Glutamatergic neuron (in vitro differentiated cells): ENCODE results near the gene HELZ2. TPM values are rescaled to one million over a fixed set of nuclear protein-coding genes. Genes with fewer than 3 reads are reported as not detected.

Experiments
- DNase-seq: peaks from one replicate; pipeline ENCODE4 v3.0.0; 2022
- H3K27ac Mint-ChIP-seq: one replicate; pipeline ENCODE4 v1.8.0; 2020; ENCODE audit warnings: mild to moderate bottlenecking, mixed read lengths, inconsistent platforms; ENCODE audit not compliant: unreplicated experiment
- H3K27me3 Mint-ChIP-seq: one replicate; pipeline ENCODE4 v1.8.0; 2020; ENCODE audit warnings: mild to moderate bottlenecking, moderate library complexity, mixed read lengths, inconsistent platforms; ENCODE audit not compliant: unreplicated experiment
- H3K36me3 Mint-ChIP-seq: one replicate; pipeline ENCODE4 v1.8.0; 2020; ENCODE audit warnings: mild to moderate bottlenecking, mixed read lengths, inconsistent platforms; ENCODE audit not compliant: unreplicated experiment
- H3K4me1 Mint-ChIP-seq: one replicate; pipeline ENCODE4 v1.8.0; 2020; ENCODE audit warnings: mild to moderate bottlenecking, low read depth, mixed read lengths, inconsistent platforms; ENCODE audit not compliant: unreplicated experiment
- H3K4me3 Mint-ChIP-seq: one replicate; pipeline ENCODE4 v1.8.0; 2020; ENCODE audit warnings: mild to moderate bottlenecking, mixed read lengths, inconsistent platforms; ENCODE audit not compliant: unreplicated experiment
- H3K9me3 Mint-ChIP-seq: one replicate; pipeline ENCODE4 v1.8.0; 2020; ENCODE audit warnings: mild to moderate bottlenecking, moderate library complexity, mixed read lengths, inconsistent platforms; ENCODE audit not compliant: unreplicated experiment
- total RNA-seq: library from RNA; stranded (reverse); fragmentation: NEBNext Ultra II Directional; extraction: Animal tissue kit (Norgen Biotek cat#: 25700); gene quantifications from one replicate; pipeline ENCODE4 v1.2.1, GENCODE V29; 2021; ENCODE audit not compliant: unreplicated experiment
- TF ChIP-seq, protein P1 (sequence below): fragments of 200-600 bp; sonication (generic); IDR thresholded peaks from one replicate; pipeline ENCODE4 v1.5.0; 2021; ENCODE audit not compliant: partially characterized antibody, unreplicated experiment

HELZ2 gene
- total RNA-seq, 1 donor from 2014 or later, result 87.7 TPM

GRCh38 chr20:63534831-63535651 lies 39.0 kb downstream of the HELZ2 start:
- no peaks in the 10 kb centered on the region for H3K36me3 Mint-ChIP-seq
- H3K27me3 Mint-ChIP-seq, result peaks cover 7% of the 10 kb centered on the region
- peak; percentile 40 for DNase-seq
- H3K4me3 Mint-ChIP-seq, result no peak overlapping the region
- no peak overlapping the region for H3K27ac Mint-ChIP-seq
- peaks cover 8% of the 10 kb centered on the region for H3K4me1 Mint-ChIP-seq
- TF ChIP-seq, protein P1, sequence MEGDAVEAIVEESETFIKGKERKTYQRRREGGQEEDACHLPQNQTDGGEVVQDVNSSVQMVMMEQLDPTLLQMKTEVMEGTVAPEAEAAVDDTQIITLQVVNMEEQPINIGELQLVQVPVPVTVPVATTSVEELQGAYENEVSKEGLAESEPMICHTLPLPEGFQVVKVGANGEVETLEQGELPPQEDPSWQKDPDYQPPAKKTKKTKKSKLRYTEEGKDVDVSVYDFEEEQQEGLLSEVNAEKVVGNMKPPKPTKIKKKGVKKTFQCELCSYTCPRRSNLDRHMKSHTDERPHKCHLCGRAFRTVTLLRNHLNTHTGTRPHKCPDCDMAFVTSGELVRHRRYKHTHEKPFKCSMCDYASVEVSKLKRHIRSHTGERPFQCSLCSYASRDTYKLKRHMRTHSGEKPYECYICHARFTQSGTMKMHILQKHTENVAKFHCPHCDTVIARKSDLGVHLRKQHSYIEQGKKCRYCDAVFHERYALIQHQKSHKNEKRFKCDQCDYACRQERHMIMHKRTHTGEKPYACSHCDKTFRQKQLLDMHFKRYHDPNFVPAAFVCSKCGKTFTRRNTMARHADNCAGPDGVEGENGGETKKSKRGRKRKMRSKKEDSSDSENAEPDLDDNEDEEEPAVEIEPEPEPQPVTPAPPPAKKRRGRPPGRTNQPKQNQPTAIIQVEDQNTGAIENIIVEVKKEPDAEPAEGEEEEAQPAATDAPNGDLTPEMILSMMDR, result no peak
- H3K9me3 Mint-ChIP-seq, result peaks cover 4% of the 10 kb centered on the region

GRCh38 chr20:63534427-63534830 lies 39.6 kb downstream of the HELZ2 start:
- H3K9me3 Mint-ChIP-seq, result peaks cover 4% of the 10 kb centered on the region
- no peaks in the 10 kb centered on the region for H3K36me3 Mint-ChIP-seq
- H3K27me3 Mint-ChIP-seq, result peaks cover 7% of the 10 kb centered on the region
- DNase-seq, result peak; percentile 15
- H3K4me3 Mint-ChIP-seq, result no peak overlapping the region
- H3K27ac Mint-ChIP-seq, result no peak overlapping the region
- TF ChIP-seq, protein P1, result no peak
- peaks cover 8% of the 10 kb centered on the region for H3K4me1 Mint-ChIP-seq

DNA sequence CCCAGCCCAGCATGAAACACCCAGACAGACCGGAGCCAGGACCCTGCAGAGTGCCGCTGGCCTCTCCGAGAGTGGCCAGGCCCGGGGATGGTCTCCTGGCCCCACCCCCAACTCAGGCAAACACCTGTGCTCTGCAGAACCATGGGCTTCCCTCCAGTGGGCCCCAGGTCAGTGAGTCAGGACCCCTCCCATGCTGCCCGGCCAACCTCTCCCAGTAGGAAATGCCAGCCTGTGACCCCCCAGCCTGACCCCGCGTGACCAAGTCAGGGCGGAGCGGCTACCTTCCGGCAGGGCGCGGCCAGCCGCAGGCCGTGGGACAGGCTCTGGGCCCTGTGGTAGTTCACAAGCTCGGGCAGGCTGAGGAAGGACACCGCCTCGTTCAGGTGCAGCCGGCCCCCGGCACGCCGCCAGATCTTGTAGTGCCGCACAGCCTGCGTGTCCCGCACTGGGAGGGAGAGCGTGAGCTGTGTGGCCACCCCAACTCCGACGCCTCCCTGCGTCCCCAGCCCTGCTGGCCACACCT lies 40.1 kb downstream of the HELZ2 start:
- H3K4me1 Mint-ChIP-seq, result peaks cover 11% of the 10 kb centered on the region
- H3K9me3 Mint-ChIP-seq, result peaks cover 4% of the 10 kb centered on the region
- H3K36me3 Mint-ChIP-seq, result no peaks in the 10 kb centered on the region
- H3K27me3 Mint-ChIP-seq, result peaks cover 7% of the 10 kb centered on the region
- TF ChIP-seq, protein P1, result no peak
- peak; percentile 27 for DNase-seq
- H3K27ac Mint-ChIP-seq, result no peak overlapping the region
- no peak overlapping the region for H3K4me3 Mint-ChIP-seq

DNA sequence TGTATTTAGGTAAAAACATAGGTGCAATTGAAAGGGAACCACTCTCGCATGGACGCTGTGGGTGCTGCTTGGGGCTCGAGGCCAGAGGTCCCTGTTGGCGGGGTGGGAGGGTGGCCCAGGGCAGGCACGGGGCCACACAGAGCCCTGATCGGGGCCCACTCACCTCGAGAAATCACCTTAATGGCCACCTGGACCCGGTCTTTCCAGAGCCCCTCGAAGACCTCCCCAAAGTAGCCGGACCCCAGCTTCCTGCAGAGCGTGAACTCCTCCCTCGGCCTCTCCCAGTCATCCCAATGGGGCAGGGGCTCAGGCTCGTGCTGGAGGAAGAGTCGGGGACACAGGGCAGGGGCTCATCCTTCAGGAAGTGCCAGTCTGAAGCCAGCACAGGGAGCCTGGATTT lies 40.7 kb downstream of the HELZ2 start:
- Mint-ChIP-seq H3K36me3 (no peaks in the 10 kb centered on the region), H3K27ac (no peak overlapping the region), H3K27me3 (peaks cover 10% of the 10 kb centered on the region), H3K9me3 (peaks cover 4% of the 10 kb centered on the region), H3K4me3 (no peak overlapping the region), H3K4me1 (peaks cover 15% of the 10 kb centered on the region)
- TF ChIP-seq, protein P1, result no peak
- DNase-seq, result no peak

DNA sequence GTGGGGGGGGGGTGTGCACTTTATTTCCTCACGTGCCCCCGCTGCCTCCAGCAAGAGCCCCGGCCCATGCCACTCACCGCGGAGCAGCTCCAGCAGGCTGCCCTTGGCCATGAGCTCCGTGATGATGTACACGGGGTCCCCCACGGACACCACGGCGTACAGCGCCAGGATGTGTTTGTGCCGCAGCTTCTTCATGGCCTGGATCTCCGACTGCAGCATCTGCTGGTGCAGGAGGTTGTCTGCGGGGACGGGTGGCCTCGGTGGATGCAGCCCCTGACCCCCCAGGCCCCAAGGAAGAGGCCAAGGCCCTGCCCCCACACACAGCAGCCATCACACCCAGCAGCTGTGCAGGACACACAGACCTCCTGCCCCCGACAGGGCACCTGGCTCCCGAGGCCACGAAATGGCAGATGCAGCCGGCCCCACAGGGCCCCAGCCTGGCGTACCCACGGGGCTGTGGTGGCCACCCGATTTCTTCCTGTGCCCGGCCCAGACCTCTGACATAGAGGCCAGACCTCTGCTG lies 41.5 kb downstream of the HELZ2 start:
- H3K27me3 Mint-ChIP-seq, result peaks cover 10% of the 10 kb centered on the region
- H3K4me3 Mint-ChIP-seq, result no peak overlapping the region
- peaks cover 15% of the 10 kb centered on the region for H3K4me1 Mint-ChIP-seq
- H3K9me3 Mint-ChIP-seq, result peaks cover 4% of the 10 kb centered on the region
- no peak overlapping the region for H3K27ac Mint-ChIP-seq
- H3K36me3 Mint-ChIP-seq, result no peaks in the 10 kb centered on the region
- TF ChIP-seq, protein P1, result no peak
- DNase-seq, result peak; percentile 25
